ENCODE measurements around the gene L3HYPDH.
A peak's percentile ranks its signal among the peaks of the same experiment; 100 is the strongest.

Gene L3HYPDH

DNA sequence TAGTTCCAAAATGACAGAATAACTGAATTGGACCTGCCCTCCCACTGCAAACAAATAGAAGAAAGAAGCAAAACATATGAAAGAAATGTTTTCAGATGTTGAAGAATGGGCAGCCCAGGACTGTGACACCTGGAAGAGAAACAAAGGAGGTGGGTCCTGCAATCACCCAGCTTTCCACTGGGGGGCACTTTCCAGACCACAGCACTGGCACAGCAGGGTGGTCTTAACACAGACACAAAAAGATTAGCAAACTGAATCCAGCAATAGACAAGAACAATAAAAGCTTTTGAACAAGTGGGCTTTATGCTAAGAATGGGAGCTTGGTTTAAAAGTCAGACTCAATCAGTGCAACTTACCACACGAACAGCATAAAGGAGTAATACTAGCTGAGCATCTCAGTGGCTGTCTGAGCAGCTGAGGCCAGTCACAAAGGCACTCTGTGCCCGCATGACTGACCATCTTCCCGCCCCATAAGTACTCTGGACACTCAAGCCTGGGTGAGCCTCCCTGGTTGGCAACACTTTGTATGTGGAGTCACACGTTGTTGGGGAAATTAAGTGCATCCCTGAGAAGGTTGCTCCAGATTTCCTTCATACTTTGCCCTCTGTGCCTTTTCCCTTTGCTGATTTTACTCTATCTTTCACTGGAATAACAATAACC lies 27.8 kb upstream of the L3HYPDH start:
- H3K36me3 Mint-ChIP-seq (ENCODE audit: low read depth): no peaks in the 10 kb centered on the region
- no peaks in the 10 kb centered on the region for H3K27me3 Mint-ChIP-seq (ENCODE audit: low read depth)
- H3K4me3 Mint-ChIP-seq: no peak overlapping the region
- H3K4me1 Mint-ChIP-seq: peaks cover 14% of the 10 kb centered on the region
- peak; percentile 46 to 57 (median 50) for TF ChIP-seq CTCF (IDR thresholded peaks at IDR 0.05; ENCODE audit: unreplicated experiment in 3 of 3)
- H3K9me3 Mint-ChIP-seq: peaks cover 12% of the 10 kb centered on the region
- H3K27ac Mint-ChIP-seq: no peak overlapping the region

DNA sequence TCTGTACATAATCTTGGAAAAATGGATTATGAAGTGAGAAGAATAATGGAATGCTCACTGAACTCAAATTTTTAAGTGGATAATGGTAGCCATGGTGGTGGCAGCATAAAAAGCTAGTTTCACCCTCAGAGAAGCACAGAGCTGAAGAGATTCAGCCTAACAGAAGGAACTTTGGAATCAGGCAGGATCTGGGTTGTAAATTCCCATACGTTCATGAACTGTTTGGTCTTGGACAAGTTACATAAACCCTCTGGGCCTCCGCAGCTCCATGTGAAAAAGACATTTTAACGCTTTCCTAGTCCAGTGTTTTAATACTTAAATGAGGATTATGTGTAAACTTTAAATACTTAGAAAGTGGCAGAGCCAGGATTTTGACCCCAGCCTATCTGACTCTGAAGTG lies 26.8 kb upstream of the L3HYPDH start:
- no peak for TF ChIP-seq CTCF (IDR thresholded peaks at IDR 0.05; ENCODE audit: unreplicated experiment in 3 of 3)
- Mint-ChIP-seq H3K27me3 (ENCODE audit: low read depth) (no peaks in the 10 kb centered on the region), H3K4me1 (peaks cover 14% of the 10 kb centered on the region), H3K4me3 (no peak overlapping the region), H3K9me3 (peaks cover 12% of the 10 kb centered on the region), H3K36me3 (ENCODE audit: low read depth) (no peaks in the 10 kb centered on the region), H3K27ac (peak overlapping the region; percentile 50 to 77 (median 69))

DNA sequence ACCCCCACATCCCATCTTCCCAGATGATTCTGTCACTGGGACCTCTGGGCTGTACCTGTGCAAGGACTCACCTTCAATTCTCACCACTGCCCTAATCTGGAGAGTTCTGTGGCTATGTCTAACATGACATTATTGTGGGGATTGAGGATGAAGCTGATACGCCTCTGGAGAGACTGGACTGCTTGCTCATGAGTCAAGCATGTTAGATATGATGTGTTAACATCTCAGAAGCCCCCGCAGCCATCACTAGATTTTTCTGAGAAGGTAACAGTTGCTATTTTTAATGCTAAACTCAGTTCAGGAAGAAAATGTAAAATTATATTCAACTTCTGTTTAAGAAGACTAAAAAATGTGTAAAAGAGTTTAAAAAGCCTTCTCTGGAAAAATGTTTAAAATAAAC lies 25.8 kb upstream of the L3HYPDH start:
- no peak overlapping the region for H3K27ac Mint-ChIP-seq
- H3K4me3 Mint-ChIP-seq: no peak overlapping the region
- no peaks in the 10 kb centered on the region for H3K27me3 Mint-ChIP-seq (ENCODE audit: low read depth)
- H3K36me3 Mint-ChIP-seq (ENCODE audit: low read depth): no peaks in the 10 kb centered on the region
- no peak for TF ChIP-seq CTCF (IDR thresholded peaks at IDR 0.05; ENCODE audit: unreplicated experiment in 3 of 3)
- H3K9me3 Mint-ChIP-seq: peaks cover 12% of the 10 kb centered on the region
- H3K4me1 Mint-ChIP-seq: peaks cover 14% of the 10 kb centered on the region

GRCh38 chr14:59509101-59509500 lies 24.9 kb upstream of the L3HYPDH start:
- H3K4me1 Mint-ChIP-seq: peaks cover 14% of the 10 kb centered on the region
- H3K4me3 Mint-ChIP-seq: no peak overlapping the region
- peaks cover 2% of the 10 kb centered on the region for H3K36me3 Mint-ChIP-seq (ENCODE audit: low read depth)
- H3K27ac Mint-ChIP-seq: no peak overlapping the region
- TF ChIP-seq CTCF (IDR thresholded peaks at IDR 0.05; ENCODE audit: unreplicated experiment in 3 of 3): no peak
- peaks cover 6% of the 10 kb centered on the region for H3K9me3 Mint-ChIP-seq
- no peaks in the 10 kb centered on the region for H3K27me3 Mint-ChIP-seq (ENCODE audit: low read depth)

DNA sequence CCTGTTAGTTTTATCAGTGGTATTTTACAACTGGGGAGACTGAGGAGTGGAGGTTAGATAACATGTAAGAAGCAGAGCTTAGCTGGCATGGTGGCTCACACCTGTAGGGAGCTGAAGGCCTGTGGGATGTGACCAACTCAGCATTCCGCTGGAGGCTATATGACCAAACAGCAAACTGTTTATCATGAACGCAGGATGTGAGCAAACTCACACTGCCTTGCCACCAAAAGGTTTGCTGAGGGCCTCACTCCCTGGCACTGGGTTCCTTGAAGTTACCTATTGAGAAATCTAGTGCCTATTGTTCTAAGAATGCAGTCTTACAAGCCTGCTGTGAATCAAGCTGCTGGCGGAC lies 23.5 kb upstream of the L3HYPDH start:
- Mint-ChIP-seq H3K27ac (no peak overlapping the region), H3K4me1 (peaks cover 14% of the 10 kb centered on the region), H3K36me3 (ENCODE audit: low read depth) (peaks cover 11% of the 10 kb centered on the region), H3K9me3 (peaks cover 1% of the 10 kb centered on the region), H3K27me3 (ENCODE audit: low read depth) (no peaks in the 10 kb centered on the region), H3K4me3 (no peak overlapping the region)
- no peak for TF ChIP-seq CTCF (IDR thresholded peaks at IDR 0.05; ENCODE audit: unreplicated experiment in 3 of 3)

GRCh38 chr14:59507063-59507751 lies 23.0 kb upstream of the L3HYPDH start:
- Mint-ChIP-seq H3K27ac (no peak overlapping the region), H3K27me3 (ENCODE audit: low read depth) (no peaks in the 10 kb centered on the region), H3K4me3 (no peak overlapping the region), H3K36me3 (ENCODE audit: low read depth) (peaks cover 14% of the 10 kb centered on the region), H3K9me3 (no peaks in the 10 kb centered on the region), H3K4me1 (peaks cover 14% of the 10 kb centered on the region)
- TF ChIP-seq CTCF (IDR thresholded peaks at IDR 0.05; ENCODE audit: unreplicated experiment in 3 of 3): peak; percentile 67 to 82 (median 75)

Measured in nephron (organoid).